Parathyroid adenoma (tissue), 2 donors: ENCODE data around the gene CNTN4.

Source experiments
- H2AFZ ChIP-seq: fragments of 300-600 bp; sonication (generic); one replicate; pipeline ENCODE4 v1.7.0; 2017; ENCODE audit warnings: antibody characterized with exemption, mild to moderate bottlenecking
- H3K27ac ChIP-seq: fragments of 300-600 bp; sonication (generic); one replicate; pipeline ENCODE4 v1.7.0; 2017
- H3K27me3 ChIP-seq: fragments of 300-600 bp; sonication (generic); one replicate; pipeline ENCODE4 v1.7.0; 2017; ENCODE audit warnings: low read length; ENCODE audit not compliant: control insufficient read depth, insufficient read depth
- H3K36me3 ChIP-seq: fragments of 300-600 bp; sonication (generic); one replicate; pipeline ENCODE4 v1.7.0; 2017; ENCODE audit warnings: low read length; ENCODE audit not compliant: control insufficient read depth, insufficient read depth
- H3K4me1 ChIP-seq: fragments of 300-600 bp; sonication (generic); one replicate; pipeline ENCODE4 v1.7.0; 2017; ENCODE audit warnings: control low read depth
- H3K4me2 ChIP-seq: fragments of 300-600 bp; sonication (generic); one replicate; pipeline ENCODE4 v1.7.0; 2017; ENCODE audit warnings: low read length
- H3K4me3 ChIP-seq: fragments of 300-600 bp; sonication (generic); one replicate; pipeline ENCODE4 v1.7.0; 2017; ENCODE audit warnings: low read depth, low read length
- H3K79me2 ChIP-seq: fragments of 300-600 bp; sonication (generic); one replicate; pipeline ENCODE4 v1.7.0; 2017; ENCODE audit warnings: control low read depth
- H3K9ac ChIP-seq: fragments of 300-600 bp; sonication (generic); one replicate; pipeline ENCODE4 v1.7.0; 2017; ENCODE audit warnings: mild to moderate bottlenecking
- H3K9me3 ChIP-seq: fragments of 300-600 bp; sonication (generic); one replicate; pipeline ENCODE4 v1.7.0; 2017; ENCODE audit warnings: low read length; ENCODE audit not compliant: control insufficient read depth
- CTCF ChIP-seq: fragments of 300-600 bp; sonication (generic); IDR thresholded peaks from one replicate; pipeline ENCODE4 v1.7.0; 2017; ENCODE audit warnings: antibody characterized with exemption, mild to moderate bottlenecking
- donor health status: primary hyperparathyroidism.

The CNTN4 gene

GRCh38 chr3:2869905-2870304 lies 771.2 kb downstream of the CNTN4 start:
- H3K9ac ChIP-seq: no peak overlapping the region
- H3K4me1 ChIP-seq: no peaks in the 10 kb centered on the region
- H2AFZ ChIP-seq: no peak overlapping the region
- no peak overlapping the region for H3K27ac ChIP-seq
- H3K4me3 ChIP-seq: no peak overlapping the region
- no peak overlapping the region for H3K4me2 ChIP-seq
- H3K27me3 ChIP-seq: no peaks in the 10 kb centered on the region
- no peak for TF ChIP-seq CTCF
- no peaks in the 10 kb centered on the region for H3K36me3 ChIP-seq
- no peaks in the 10 kb centered on the region for H3K9me3 ChIP-seq
- H3K79me2 ChIP-seq: no peaks in the 10 kb centered on the region

GRCh38 chr3:2870724-2871333 lies 772.2 kb downstream of the CNTN4 start:
- peak overlapping the region; percentile 8 for H2AFZ ChIP-seq
- TF ChIP-seq CTCF: no peak
- H3K27ac ChIP-seq: no peak overlapping the region
- no peaks in the 10 kb centered on the region for H3K9me3 ChIP-seq
- no peaks in the 10 kb centered on the region for H3K27me3 ChIP-seq
- H3K4me1 ChIP-seq: no peaks in the 10 kb centered on the region
- no peak overlapping the region for H3K4me2 ChIP-seq
- H3K79me2 ChIP-seq: no peaks in the 10 kb centered on the region
- H3K36me3 ChIP-seq: no peaks in the 10 kb centered on the region
- no peak overlapping the region for H3K4me3 ChIP-seq
- no peak overlapping the region for H3K9ac ChIP-seq

GRCh38 chr3:2872884-2873283 lies 774.2 kb downstream of the CNTN4 start:
- Histone ChIP-seq H2AFZ (no peak overlapping the region), H3K9ac (no peak overlapping the region), H3K36me3 (no peaks in the 10 kb centered on the region), H3K4me2 (no peak overlapping the region), H3K4me1 (no peaks in the 10 kb centered on the region), H3K27ac (no peak overlapping the region), H3K79me2 (no peaks in the 10 kb centered on the region), H3K4me3 (no peak overlapping the region), H3K27me3 (no peaks in the 10 kb centered on the region), H3K9me3 (no peaks in the 10 kb centered on the region)
- TF ChIP-seq CTCF: no peak

- Histone ChIP-seq H3K4me3 (no peak overlapping the region), H3K27ac (no peak overlapping the region), H3K27me3 (no peaks in the 10 kb centered on the region), H3K79me2 (no peaks in the 10 kb centered on the region), H2AFZ (no peak overlapping the region), H3K4me1 (no peaks in the 10 kb centered on the region), H3K4me2 (no peak overlapping the region), H3K9ac (no peak overlapping the region), H3K9me3 (no peaks in the 10 kb centered on the region), H3K36me3 (no peaks in the 10 kb centered on the region)
- no peak for TF ChIP-seq CTCF
Measured at GRCh38 chr3:2873986-2874385, 775.3 kb downstream of the CNTN4 start.

GRCh38 chr3:2875699-2876098 lies 777.0 kb downstream of the CNTN4 start:
- Histone ChIP-seq H3K36me3 (no peaks in the 10 kb centered on the region), H3K4me1 (no peaks in the 10 kb centered on the region), H3K9me3 (no peaks in the 10 kb centered on the region), H3K4me2 (no peak overlapping the region), H3K79me2 (no peaks in the 10 kb centered on the region), H3K9ac (no peak overlapping the region), H3K27ac (no peak overlapping the region), H2AFZ (no peak overlapping the region), H3K27me3 (no peaks in the 10 kb centered on the region), H3K4me3 (no peak overlapping the region)
- TF ChIP-seq CTCF: no peak
